IMR-90 (cell line): ENCODE results near the gene CNOT10. TPM values are rescaled to one million over a fixed set of nuclear protein-coding genes. Genes with fewer than 3 reads are reported as not detected.

Experiments used
- ATAC-seq: fragments of 200-7000 bp; cut with Tn5 transposase; 2 replicates; pipeline ENCODE4 v1.9.1; 2020; ENCODE audit warnings: low read depth, mild to moderate bottlenecking, moderate library complexity
- BruUV-seq: library from RNA; stranded (reverse); fragments of 400-500 nt; replicated peaks from 2 replicates; lab custom pipeline; 2021; lab: Mats Ljungman, UMichigan
- CTCF ChIA-PET: fragments of 300-600 bp; formaldehyde crosslinking; extraction: SDS; loops from one replicate; lab custom pipeline; 2021; ENCODE audit warnings: antibody characterized with exemption; lab: Yijun Ruan, JAX
- POLR2A ChIA-PET: fragments of 300-600 bp; sonication (Branson Sonifier 250); formaldehyde crosslinking; loops from one replicate; lab custom pipeline; 2022; ENCODE audit warnings: antibody characterized with exemption; ENCODE audit not compliant: unreplicated experiment; lab: Charles Lee
- DNase-seq: peaks from one replicate; pipeline ENCODE4 v3.0.0; 2013
- H2AFZ ChIP-seq: replicated peaks from 2 replicates; pipeline ENCODE3; 2013; ENCODE audit warnings: low read length, mild to moderate bottlenecking; ENCODE audit not compliant: poor library complexity
- H2AK5ac ChIP-seq: 2 replicates; pipeline ENCODE4 v1.6.1; 2013; ENCODE audit warnings: low read depth, low read length, inconsistent platforms
- H2AK9ac ChIP-seq: replicated peaks from 2 replicates; pipeline ENCODE3; 2013; ENCODE audit warnings: mild to moderate bottlenecking, low read depth, low read length, moderate library complexity; ENCODE audit not compliant: poor library complexity
- H2BK120ac ChIP-seq: 2 replicates; pipeline ENCODE4 v1.6.1; 2013; ENCODE audit warnings: low read depth, low read length, inconsistent platforms
- H2BK15ac ChIP-seq: 3 replicates; pipeline ENCODE4 v1.6.1; 2013; ENCODE audit warnings: low read depth, low read length, inconsistent platforms
- H2BK20ac ChIP-seq: 2 replicates; pipeline ENCODE4 v1.6.1; 2013; ENCODE audit warnings: low read depth, mild to moderate bottlenecking, inconsistent platforms, low read length, moderate library complexity
- H2BK5ac ChIP-seq: 2 replicates; pipeline ENCODE4 v1.6.1; 2013; ENCODE audit warnings: mild to moderate bottlenecking, low read depth, low read length, inconsistent platforms; ENCODE audit not compliant: poor library complexity, severe bottlenecking
- H3K14ac ChIP-seq: replicated peaks from 2 replicates; pipeline ENCODE4 v1.6.1; 2013; ENCODE audit warnings: low read depth, low read length, inconsistent platforms
- H3K18ac ChIP-seq: 2 replicates; pipeline ENCODE4 v1.6.1; 2013; ENCODE audit warnings: low read depth, low read length, control low read depth
- H3K23ac ChIP-seq: 2 replicates; pipeline ENCODE4 v1.6.1; 2013; ENCODE audit warnings: low read depth, low read length, inconsistent platforms
- H3K27ac ChIP-seq: 2 replicates; pipeline ENCODE4 v1.5.1; 2013; ENCODE audit warnings: mild to moderate bottlenecking, control low read depth, low read length; ENCODE audit not compliant: insufficient read depth
- H3K27me3 ChIP-seq: 2 replicates; pipeline ENCODE4 v1.6.1; 2013; ENCODE audit warnings: low read length; ENCODE audit not compliant: control insufficient read depth, insufficient read depth
- H3K36me3 ChIP-seq: 2 replicates; pipeline ENCODE4 v1.6.1; 2013; ENCODE audit warnings: low read length, mixed read lengths; ENCODE audit not compliant: control insufficient read depth, insufficient read depth
- H3K4ac ChIP-seq: 2 replicates; pipeline ENCODE4 v1.6.1; 2013; ENCODE audit warnings: low read depth, low read length, inconsistent platforms
- H3K4me1 ChIP-seq: 2 replicates; pipeline ENCODE4 v1.6.1; 2013; ENCODE audit warnings: low read length, mixed read lengths; ENCODE audit not compliant: control insufficient read depth, insufficient read depth
- H3K4me2 ChIP-seq: 2 replicates; pipeline ENCODE4 v1.6.1; 2013; ENCODE audit warnings: low read depth, mild to moderate bottlenecking, control low read depth, low read length, moderate library complexity
- H3K4me3 ChIP-seq: 2 replicates; pipeline ENCODE4 v1.5.1; 2013; ENCODE audit warnings: low read depth, mild to moderate bottlenecking, control low read depth, low read length, moderate library complexity; ENCODE audit not compliant: insufficient read depth
- H3K56ac ChIP-seq: 2 replicates; pipeline ENCODE4 v1.6.1; 2013; ENCODE audit warnings: low read length, inconsistent platforms; ENCODE audit not compliant: insufficient read depth; ENCODE audit errors: extremely low read depth
- H3K79me1 ChIP-seq, 2 experiments: 2 replicates each; pipeline ENCODE4 v1.6.1; 2013; ENCODE audit warnings: low read length in 2 of 2, inconsistent platforms in 1 of 2, low read depth in 1 of 2
- H3K9ac ChIP-seq: 2 replicates; pipeline ENCODE4 v1.6.1; 2013; ENCODE audit warnings: low read depth, low read length, control low read depth
- H3K9me1 ChIP-seq: 2 replicates; pipeline ENCODE4 v1.6.1; 2013; ENCODE audit warnings: low read length, inconsistent platforms; ENCODE audit not compliant: insufficient read depth
- H3K9me3 ChIP-seq: 2 replicates; pipeline ENCODE4 v1.6.1; 2013; ENCODE audit warnings: low read length; ENCODE audit not compliant: control insufficient read depth, insufficient read depth
- H4K20me1 ChIP-seq: 2 replicates; pipeline ENCODE4 v1.6.1; 2013; ENCODE audit warnings: low read length, inconsistent platforms; ENCODE audit not compliant: insufficient read depth
- H4K5ac ChIP-seq: 2 replicates; pipeline ENCODE4 v1.6.1; 2013; ENCODE audit warnings: mild to moderate bottlenecking, low read depth, low read length, control low read depth
- H4K8ac ChIP-seq, 2 experiments: 2 replicates each; pipeline ENCODE4 v1.6.1; 2013; ENCODE audit warnings: low read depth in 2 of 2, low read length in 2 of 2, control low read depth in 1 of 2, inconsistent platforms in 1 of 2
- H4K91ac ChIP-seq: 2 replicates; pipeline ENCODE4 v1.6.1; 2013; ENCODE audit warnings: low read depth, low read length, inconsistent platforms; ENCODE audit not compliant: insufficient read depth
- BHLHE40 ChIP-seq: fragments of 150-350 bp; IDR thresholded peaks from 2 replicates; pipeline ENCODE4 v1.6.1; 2016; ENCODE audit warnings: mild to moderate bottlenecking, low read depth, low read length
- CEBPB ChIP-seq: IDR thresholded peaks from 2 replicates; pipeline ENCODE4 v1.6.1; 2012; ENCODE audit warnings: low read depth, low read length, improper control_type of control experiment
- CHD1 ChIP-seq: IDR thresholded peaks from 2 replicates; pipeline ENCODE4 v1.6.1; 2012; ENCODE audit warnings: low read depth, low read length, improper control_type of control experiment
- ELK1 ChIP-seq: fragments of 150-350 bp; IDR thresholded peaks from 2 replicates; pipeline ENCODE4 v1.6.1; 2016; ENCODE audit warnings: low read depth, mild to moderate bottlenecking, low read length, moderate library complexity, borderline replicate concordance
- FOS ChIP-seq: fragments of 150-350 bp; IDR thresholded peaks from 2 replicates; pipeline ENCODE4 v1.6.1; 2016; ENCODE audit warnings: low read depth, low read length
- MAFK ChIP-seq: IDR thresholded peaks from 2 replicates; pipeline ENCODE4 v1.6.1; 2012; ENCODE audit warnings: low read depth, low read length, improper control_type of control experiment
- MAZ ChIP-seq: IDR thresholded peaks from 2 replicates; pipeline ENCODE4 v1.6.1; 2012; ENCODE audit warnings: low read depth, mild to moderate bottlenecking, low read length, improper control_type of control experiment, moderate library complexity, borderline replicate concordance
- MXI1 ChIP-seq: IDR thresholded peaks from 2 replicates; pipeline ENCODE4 v1.6.1; 2012; ENCODE audit warnings: low read depth, mild to moderate bottlenecking, low read length, moderate library complexity, borderline replicate concordance
- NFE2L2 ChIP-seq: fragments of 150-350 bp; IDR thresholded peaks from 2 replicates; pipeline ENCODE4 v1.6.1; 2016; ENCODE audit warnings: low read depth, mild to moderate bottlenecking, low read length
- POLR2A ChIP-seq: IDR thresholded peaks from 2 replicates; pipeline ENCODE4 v1.6.1; 2012; ENCODE audit warnings: mild to moderate bottlenecking, low read depth, low read length
- RAD21 ChIP-seq: IDR thresholded peaks from 2 replicates; pipeline ENCODE4 v1.6.1; 2012; ENCODE audit warnings: low read length, improper control_type of control experiment
- RFX5 ChIP-seq: IDR thresholded peaks from 2 replicates; pipeline ENCODE4 v1.8.0; 2012; ENCODE audit warnings: low read depth, mild to moderate bottlenecking, low read length, moderate library complexity
- SMC3 ChIP-seq: fragments of 150-350 bp; IDR thresholded peaks from 2 replicates; pipeline ENCODE4 v1.6.1; 2016; ENCODE audit warnings: low read depth, mild to moderate bottlenecking, antibody characterized with exemption, low read length, moderate library complexity
- WGBS, 2 experiments: methylation state at CpG; one replicate each; pipeline versions ENCODE4 v1.1.5 to v1.1.7; 2013; ENCODE audit warnings: missing lambda C conversion rate in 2 of 2; ENCODE audit not compliant: insufficient read length in 1 of 2; ENCODE audit errors: extremely low coverage in 2 of 2; 5-methylcytosine and 5-hydroxymethylcytosine counted together
- dilution Hi-C: fragments of 300-500 bp; cut with HindIII; formaldehyde crosslinking; loops from one replicate; pipeline ENCODE4 v1.14.3; 2018; ENCODE audit warnings: low sequenced_read_pairs; ENCODE audit not compliant: unreplicated experiment
- in situ Hi-C: fragments of 300-500 bp; cut with MboI; formaldehyde crosslinking; loops from 3 replicates; pipeline ENCODE4 v1.14.3; 2019; ENCODE audit warnings: low sequenced_read_pairs, inconsistent platforms, mixed read lengths
- intact Hi-C: fragments of 100-400 bp; cut with micrococcal nuclease; formaldehyde crosslinking; loops from 2 replicates; pipeline ENCODE4 v1.10.0; 2022
- polyA plus RNA-seq, 3 experiments: library from polyadenylated mRNA; depleted of rRNA; stranded (reverse); fragments of >200 nt; gene quantifications; 2 replicates each; pipeline ENCODE4 v1.2.3, GENCODE V29; 2012; ENCODE audit warnings: low replicate concordance in 1 of 3
- total RNA-seq: library from RNA; depleted of rRNA; stranded (reverse); fragments of >200 nt; gene quantifications from 2 replicates; pipeline ENCODE4 v1.2.3, GENCODE V29; 2012
- TF ChIP-seq, protein P1 (sequence below): fragments of 150-350 bp; IDR thresholded peaks from 2 replicates; pipeline ENCODE4 v1.6.1; 2017; ENCODE audit warnings: mild to moderate bottlenecking, antibody characterized with exemption, low read length, low read depth
- TF ChIP-seq, protein P2 (sequence below): conservative IDR thresholded peaks from 2 replicates; pipeline ENCODE4 v1.5.1; 2012; ENCODE audit warnings: mild to moderate bottlenecking, low read depth, low read length, improper control_type of control experiment

CNOT10 gene
- total and polyA plus RNA-seq, 2 of the 4 experiments (the other 2 are of a cell fraction), result 15.8 to 20.4 TPM

DNA sequence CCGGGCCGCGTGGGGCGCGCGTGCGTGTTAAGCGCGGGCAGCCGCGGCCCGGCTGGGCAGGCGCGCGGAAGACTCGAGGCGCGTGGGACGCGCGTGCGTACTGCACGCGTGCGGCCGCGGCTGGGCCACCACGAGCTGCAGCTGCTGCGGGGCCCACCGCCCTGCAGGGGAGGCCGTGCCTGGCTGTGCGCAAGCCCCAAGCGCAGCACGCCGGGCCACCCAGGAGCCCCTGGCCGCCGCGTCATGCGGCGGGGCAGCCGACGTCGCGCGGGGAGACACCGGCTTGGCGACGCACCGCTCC lies 132.2 kb downstream of the CNOT10 start:
- Histone ChIP-seq H4K91ac (no peak overlapping the region), H2BK15ac (no peak overlapping the region), H4K5ac (no peak overlapping the region), H2BK120ac (no peak overlapping the region), H3K18ac (no peak overlapping the region), H3K9ac (no peak overlapping the region), H3K9me1 (no peaks in the 10 kb centered on the region), H3K36me3 (no peaks in the 10 kb centered on the region), H3K79me1 (no peaks in the 10 kb centered on the region), H2BK5ac (no peak overlapping the region), H2AK9ac (no peak overlapping the region), H3K4ac (no peak overlapping the region), H3K23ac (no peak overlapping the region), H4K20me1 (no peaks in the 10 kb centered on the region), H3K56ac (no peak overlapping the region), H3K27me3 (peaks cover 76% of the 10 kb centered on the region), H4K8ac (no peak overlapping the region), H2BK20ac (no peak overlapping the region), H2AK5ac (no peak overlapping the region), H3K9me3 (peaks cover 21% of the 10 kb centered on the region), H3K27ac (no peak overlapping the region), H3K4me2 (no peak overlapping the region; the same call in 1 of the 2 replicates), H3K14ac (no peak overlapping the region), H3K4me1 (peaks cover 3% of the 10 kb centered on the region; the same call in 1 of the 2 replicates), H2AFZ (peak overlapping the region; percentile 78), H3K4me3 (no peak overlapping the region; the same call in 1 of the 2 replicates)
- ChIA-PET POLR2A (no interaction called here), CTCF (no interaction called here)
- in situ Hi-C loops (no loop called here), intact Hi-C loops (loop anchor here (10.0 kb wide), 2 partner anchors 118 to 1738 kb away; no protein-coding TSS in a partner anchor), dilution Hi-C loops (no loop called here)
- TF ChIP-seq FOS (no peak), SMC3 (no peak), MXI1 (no peak), POLR2A (no peak), RFX5 (no peak), BHLHE40 (no peak), NFE2L2 (no peak), MAZ (no peak), CEBPB (no peak), ELK1 (no peak), RAD21 (no peak), CHD1 (no peak), MAFK (no peak)
- TF ChIP-seq, protein P1, sequence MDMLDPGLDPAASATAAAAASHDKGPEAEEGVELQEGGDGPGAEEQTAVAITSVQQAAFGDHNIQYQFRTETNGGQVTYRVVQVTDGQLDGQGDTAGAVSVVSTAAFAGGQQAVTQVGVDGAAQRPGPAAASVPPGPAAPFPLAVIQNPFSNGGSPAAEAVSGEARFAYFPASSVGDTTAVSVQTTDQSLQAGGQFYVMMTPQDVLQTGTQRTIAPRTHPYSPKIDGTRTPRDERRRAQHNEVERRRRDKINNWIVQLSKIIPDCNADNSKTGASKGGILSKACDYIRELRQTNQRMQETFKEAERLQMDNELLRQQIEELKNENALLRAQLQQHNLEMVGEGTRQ, result no peak
- TF ChIP-seq, protein P2, sequence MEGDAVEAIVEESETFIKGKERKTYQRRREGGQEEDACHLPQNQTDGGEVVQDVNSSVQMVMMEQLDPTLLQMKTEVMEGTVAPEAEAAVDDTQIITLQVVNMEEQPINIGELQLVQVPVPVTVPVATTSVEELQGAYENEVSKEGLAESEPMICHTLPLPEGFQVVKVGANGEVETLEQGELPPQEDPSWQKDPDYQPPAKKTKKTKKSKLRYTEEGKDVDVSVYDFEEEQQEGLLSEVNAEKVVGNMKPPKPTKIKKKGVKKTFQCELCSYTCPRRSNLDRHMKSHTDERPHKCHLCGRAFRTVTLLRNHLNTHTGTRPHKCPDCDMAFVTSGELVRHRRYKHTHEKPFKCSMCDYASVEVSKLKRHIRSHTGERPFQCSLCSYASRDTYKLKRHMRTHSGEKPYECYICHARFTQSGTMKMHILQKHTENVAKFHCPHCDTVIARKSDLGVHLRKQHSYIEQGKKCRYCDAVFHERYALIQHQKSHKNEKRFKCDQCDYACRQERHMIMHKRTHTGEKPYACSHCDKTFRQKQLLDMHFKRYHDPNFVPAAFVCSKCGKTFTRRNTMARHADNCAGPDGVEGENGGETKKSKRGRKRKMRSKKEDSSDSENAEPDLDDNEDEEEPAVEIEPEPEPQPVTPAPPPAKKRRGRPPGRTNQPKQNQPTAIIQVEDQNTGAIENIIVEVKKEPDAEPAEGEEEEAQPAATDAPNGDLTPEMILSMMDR, result no peak
- ATAC-seq (peak; percentile 35; the same call in 1 of the 2 replicates), DNase-seq (no peak)
- BruUV-seq, result no TSS peak
- 3% methylated on average over 6 of the region's 49 CpGs; no CpG with 5 or more reads in 1 of the 2 experiments for WGBS, 2 experiments
